Fibroblast of pulmonary artery (primary cell): ENCODE data around the gene EPM2AIP1.

Experiments used
- DNase-seq: peaks from one replicate; pipeline ENCODE4 v3.0.0-alpha.2; 2010; ENCODE audit warnings: low read depth
- H3K4me3 ChIP-seq: replicated peaks from 2 replicates; pipeline ENCODE4 v1.5.1; 2011; ENCODE audit warnings: low read depth, mild to moderate bottlenecking, control low read depth, low read length, moderate library complexity
- TF ChIP-seq, protein P1 (sequence below): IDR thresholded peaks from 2 replicates; pipeline ENCODE4 v1.5.1; 2011; ENCODE audit warnings: mild to moderate bottlenecking, control low read depth, low read length, inconsistent platforms; ENCODE audit errors: missing control alignments

EPM2AIP1 gene

DNA sequence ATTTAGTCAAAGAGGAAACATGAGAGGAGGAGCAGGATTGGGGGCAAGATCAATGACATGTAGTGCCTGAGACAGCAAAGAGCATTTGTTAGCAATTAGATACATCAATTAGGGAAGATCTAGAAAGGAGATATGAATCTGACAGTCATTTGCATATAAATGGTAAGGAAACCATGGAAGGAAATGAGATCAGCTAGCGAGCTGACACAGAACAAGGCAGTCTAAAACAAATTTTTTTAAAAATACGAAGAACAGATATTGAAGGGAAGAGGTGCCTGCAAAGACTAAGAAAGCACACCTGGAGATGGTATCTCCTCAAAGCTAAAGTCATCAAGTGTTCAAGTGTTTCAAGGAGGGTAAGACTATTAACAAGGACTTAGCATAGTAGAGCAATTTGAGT, 4.6 kb downstream of the EPM2AIP1 start:
- TF ChIP-seq, protein P1, sequence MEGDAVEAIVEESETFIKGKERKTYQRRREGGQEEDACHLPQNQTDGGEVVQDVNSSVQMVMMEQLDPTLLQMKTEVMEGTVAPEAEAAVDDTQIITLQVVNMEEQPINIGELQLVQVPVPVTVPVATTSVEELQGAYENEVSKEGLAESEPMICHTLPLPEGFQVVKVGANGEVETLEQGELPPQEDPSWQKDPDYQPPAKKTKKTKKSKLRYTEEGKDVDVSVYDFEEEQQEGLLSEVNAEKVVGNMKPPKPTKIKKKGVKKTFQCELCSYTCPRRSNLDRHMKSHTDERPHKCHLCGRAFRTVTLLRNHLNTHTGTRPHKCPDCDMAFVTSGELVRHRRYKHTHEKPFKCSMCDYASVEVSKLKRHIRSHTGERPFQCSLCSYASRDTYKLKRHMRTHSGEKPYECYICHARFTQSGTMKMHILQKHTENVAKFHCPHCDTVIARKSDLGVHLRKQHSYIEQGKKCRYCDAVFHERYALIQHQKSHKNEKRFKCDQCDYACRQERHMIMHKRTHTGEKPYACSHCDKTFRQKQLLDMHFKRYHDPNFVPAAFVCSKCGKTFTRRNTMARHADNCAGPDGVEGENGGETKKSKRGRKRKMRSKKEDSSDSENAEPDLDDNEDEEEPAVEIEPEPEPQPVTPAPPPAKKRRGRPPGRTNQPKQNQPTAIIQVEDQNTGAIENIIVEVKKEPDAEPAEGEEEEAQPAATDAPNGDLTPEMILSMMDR = no peak
- no peak for DNase-seq
- H3K4me3 ChIP-seq = no peak overlapping the region

DNA sequence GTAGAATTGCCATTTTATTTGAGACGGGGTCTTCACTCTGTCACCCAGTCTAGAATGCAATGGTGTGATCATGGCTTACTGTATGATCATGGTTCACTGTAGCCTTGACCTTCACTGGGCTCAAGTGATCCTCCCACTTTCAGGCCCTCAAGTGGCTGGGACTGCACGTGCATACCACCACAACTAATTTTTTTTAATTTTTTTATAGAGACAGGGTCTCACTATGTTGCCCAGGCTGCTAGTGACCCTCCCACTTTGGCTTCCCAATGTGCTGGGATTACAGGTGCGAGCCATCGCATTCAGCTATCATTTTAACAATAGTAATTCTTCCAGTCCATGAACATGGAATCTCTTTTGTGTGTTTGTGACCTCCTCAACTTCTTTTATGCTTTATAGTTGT, 11.9 kb downstream of the EPM2AIP1 start:
- TF ChIP-seq, protein P1 = no peak
- DNase-seq = no peak

DNA sequence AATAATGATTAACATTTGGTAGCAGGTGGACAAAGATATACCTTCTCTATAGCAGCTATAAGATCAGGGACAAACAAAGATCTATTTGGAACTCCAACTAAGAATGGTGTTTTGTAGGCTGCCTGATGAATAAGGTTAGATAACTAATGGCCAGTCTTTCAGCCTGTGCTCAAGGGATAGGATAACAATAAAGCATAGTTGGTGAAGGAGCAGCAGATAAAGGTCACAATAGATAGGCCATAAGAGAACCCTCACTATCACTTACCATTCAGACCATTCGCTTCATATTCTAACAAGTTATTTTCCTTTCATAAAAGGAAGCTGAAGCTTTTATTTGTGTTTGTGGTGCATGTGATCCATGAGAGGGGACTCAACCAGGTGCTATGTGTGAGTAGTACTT, 19.8 kb downstream of the EPM2AIP1 start:
- TF ChIP-seq, protein P1 = no peak
- no peak for DNase-seq
- no peak overlapping the region for H3K4me3 ChIP-seq

More for the DNA sequence above, 11.9 kb downstream of the EPM2AIP1 start:
- no peak overlapping the region for H3K4me3 ChIP-seq

DNA sequence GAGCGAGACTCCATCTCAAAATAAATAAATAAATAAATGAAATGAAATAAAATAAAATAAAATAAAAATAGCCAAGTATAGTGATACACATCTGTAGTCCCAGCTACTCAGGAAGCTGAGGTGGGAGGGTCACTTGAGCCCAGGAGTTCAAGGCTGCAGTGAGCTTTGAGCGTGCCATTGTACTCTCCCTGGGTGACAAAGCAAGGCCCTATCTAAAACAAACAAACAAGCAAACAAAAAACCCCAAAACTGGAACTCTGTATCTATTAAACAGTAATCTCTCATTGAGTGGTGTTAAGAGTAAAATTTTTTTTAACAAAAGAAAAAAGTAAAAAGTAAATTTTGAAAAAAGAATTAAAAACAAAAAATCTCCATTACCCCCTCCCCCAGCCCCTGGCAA, 20.8 kb downstream of the EPM2AIP1 start:
- DNase-seq = no peak
- TF ChIP-seq, protein P1 = no peak
- H3K4me3 ChIP-seq = no peak overlapping the region

DNA sequence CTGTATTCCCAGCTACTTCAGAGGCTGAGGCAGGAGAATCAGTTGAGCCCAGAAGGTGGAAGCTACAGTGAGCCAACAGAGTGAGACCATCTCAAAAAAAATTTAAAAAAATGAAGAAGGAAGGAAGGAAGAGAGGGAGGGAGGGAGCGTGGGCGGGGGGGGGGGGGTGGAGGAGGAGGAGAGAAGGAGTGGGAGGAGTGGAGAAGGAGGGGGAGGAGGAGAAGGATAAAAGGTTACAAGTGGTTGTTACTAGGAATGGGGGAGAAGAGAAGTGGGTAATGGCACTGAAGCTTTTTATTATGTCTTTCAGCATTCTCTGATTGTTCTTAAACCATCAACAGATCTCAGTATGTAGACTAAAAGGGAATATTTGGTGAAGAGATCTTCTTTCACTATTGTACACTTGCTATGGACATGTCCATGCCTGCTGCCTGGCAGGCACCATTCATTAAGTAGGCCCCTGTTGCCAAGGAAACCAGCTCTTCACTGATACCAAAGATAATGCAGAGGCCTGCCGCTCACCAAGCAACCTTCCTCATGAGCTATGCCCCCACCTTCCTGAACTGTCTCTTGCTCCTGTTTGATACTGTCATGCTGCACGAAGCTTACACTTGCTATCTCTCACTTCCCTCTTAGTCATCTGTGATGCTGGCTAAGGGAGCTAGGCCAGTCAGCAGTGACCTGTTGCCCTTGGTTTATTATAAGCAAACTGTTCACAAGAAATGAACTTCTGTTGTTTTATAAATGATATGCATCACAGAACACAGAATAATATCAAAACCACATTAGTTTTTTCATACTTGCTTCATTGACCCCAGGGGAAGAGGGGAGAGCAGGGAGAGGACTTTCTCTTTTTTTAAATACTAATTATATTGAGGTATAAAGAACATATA, 23.1 kb downstream of the EPM2AIP1 start:
- TF ChIP-seq, protein P1 = no peak
- peak; percentile 55 for DNase-seq
- no peak overlapping the region for H3K4me3 ChIP-seq

DNA sequence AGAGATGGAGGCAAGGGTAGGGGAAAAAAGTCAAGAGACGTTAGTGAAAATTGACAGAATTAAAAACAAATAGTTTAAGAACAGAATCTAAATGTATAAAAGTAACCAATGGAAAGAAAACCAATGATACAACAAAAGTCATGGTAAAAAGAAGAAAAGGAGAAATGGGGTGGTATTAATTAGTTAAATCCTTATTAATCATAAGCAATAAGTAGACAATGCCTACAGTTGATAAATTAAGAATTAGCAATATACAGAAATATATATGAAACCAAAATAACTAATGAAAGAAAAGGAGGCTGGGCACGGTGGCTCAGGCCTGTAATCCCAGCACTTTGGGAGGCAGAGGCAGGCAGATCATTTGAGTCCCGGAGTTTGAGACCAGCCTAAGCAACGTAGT, 23.8 kb downstream of the EPM2AIP1 start:
- TF ChIP-seq, protein P1 = no peak
- DNase-seq = no peak
- no peak overlapping the region for H3K4me3 ChIP-seq

DNA sequence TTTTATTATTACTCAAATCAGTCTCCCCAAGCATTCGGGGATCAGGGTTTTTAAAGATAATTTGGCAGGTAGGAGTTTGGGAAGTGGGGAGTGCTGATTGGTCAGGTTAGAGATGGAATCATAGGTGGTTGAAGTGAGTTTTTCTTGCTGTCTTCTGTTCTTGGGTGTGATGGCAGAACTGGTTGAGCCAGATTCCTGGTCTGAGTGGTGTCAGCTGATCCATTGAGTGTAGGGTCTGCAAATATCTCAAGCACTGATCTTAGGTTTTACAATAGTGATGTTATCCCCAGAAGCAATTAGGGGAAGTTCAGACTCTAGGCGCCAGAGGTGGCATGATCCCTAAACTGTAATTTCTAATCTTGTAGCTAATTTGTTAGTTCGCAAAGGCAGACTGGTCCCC, 27.5 kb downstream of the EPM2AIP1 start:
- TF ChIP-seq, protein P1 = no peak
- no peak overlapping the region for H3K4me3 ChIP-seq
- DNase-seq = no peak
